ENCODE results near the gene TEAD2.

The TEAD2 gene

GRCh38 chr19:49362048-49362928 is at the start of gene TEAD2:
Gene TEAD2, minus strand, starts transcription at chr19:49362416. Its CDS starts 2,341 bp downstream, at chr19:49360075.
- H3K4me3 ChIP-seq (ENCODE audit: low read depth, low read length) = peak within 1 kb of the TSS; percentile 86

GRCh38 chr19:49411681-49412326 is 49.6 kb upstream of the TEAD2 start:
- H3K4me3 ChIP-seq (ENCODE audit: low read depth, low read length) = no peak overlapping the region

- H3K4me3 ChIP-seq (ENCODE audit: low read depth, low read length) = no peak overlapping the region
Measured at GRCh38 chr19:49409441-49410029, 47.3 kb upstream of the TEAD2 start.

GRCh38 chr19:49408816-49409440 is 46.7 kb upstream of the TEAD2 start:
- no peak overlapping the region for H3K4me3 ChIP-seq (ENCODE audit: low read depth, low read length)

- H3K4me3 ChIP-seq (ENCODE audit: low read depth, low read length) = no peak overlapping the region
Measured at GRCh38 chr19:49407482-49408015, 45.3 kb upstream of the TEAD2 start.

- no peak overlapping the region for H3K4me3 ChIP-seq (ENCODE audit: low read depth, low read length)
Measured at GRCh38 chr19:49407079-49407478, 44.9 kb upstream of the TEAD2 start.

- H3K4me3 ChIP-seq (ENCODE audit: low read depth, low read length) = no peak overlapping the region
Measured at GRCh38 chr19:49403404-49404187, 41.4 kb upstream of the TEAD2 start.

- H3K4me3 ChIP-seq (ENCODE audit: low read depth, low read length) = no peak overlapping the region
Measured at GRCh38 chr19:49400029-49400428, 37.8 kb upstream of the TEAD2 start.

GRCh38 chr19:49398931-49399330 is 36.7 kb upstream of the TEAD2 start:
- H3K4me3 ChIP-seq (ENCODE audit: low read depth, low read length) = no peak overlapping the region

GRCh38 chr19:49398001-49398615 is 35.9 kb upstream of the TEAD2 start:
- H3K4me3 ChIP-seq (ENCODE audit: low read depth, low read length) = no peak overlapping the region

GRCh38 chr19:49396738-49397505 is 34.7 kb upstream of the TEAD2 start:
- no peak overlapping the region for H3K4me3 ChIP-seq (ENCODE audit: low read depth, low read length)

- H3K4me3 ChIP-seq (ENCODE audit: low read depth, low read length) = no peak overlapping the region
Measured at GRCh38 chr19:49395581-49396407, 33.6 kb upstream of the TEAD2 start.

- H3K4me3 ChIP-seq (ENCODE audit: low read depth, low read length) = no peak overlapping the region
Measured at GRCh38 chr19:49393881-49394280, 31.7 kb upstream of the TEAD2 start.

GRCh38 chr19:49391581-49392399 is 29.6 kb upstream of the TEAD2 start:
- no peak overlapping the region for H3K4me3 ChIP-seq (ENCODE audit: low read depth, low read length)

- no peak overlapping the region for H3K4me3 ChIP-seq (ENCODE audit: low read depth, low read length)
Measured at GRCh38 chr19:49390929-49391359, 28.7 kb upstream of the TEAD2 start.

- H3K4me3 ChIP-seq (ENCODE audit: low read depth, low read length) = no peak overlapping the region
Measured at GRCh38 chr19:49390131-49390928, 28.1 kb upstream of the TEAD2 start.

GRCh38 chr19:49389406-49389805 is 27.2 kb upstream of the TEAD2 start:
- H3K4me3 ChIP-seq (ENCODE audit: low read depth, low read length) = no peak overlapping the region

Data from iPS-11a (cell line).